K562 (cell line): ENCODE measurements around the gene RNF145. TPM values are rescaled to one million over a fixed set of nuclear protein-coding genes. Genes with fewer than 3 reads are reported as not detected.

ENCODE experiments used
- BCOR ChIP-seq: fragments of 450-650 bp; IDR thresholded peaks from 2 replicates; pipeline ENCODE4 v1.6.1; 2016
- CEBPG ChIP-seq, 3 experiments: fragments of 200-800 bp in 1 of 3; sonication (Bioruptor generic) in 1 of 3; sonication (generic) in 1 of 3; formaldehyde crosslinking in 1 of 3; IDR thresholded peaks in 2 of 3; conservative IDR thresholded peaks in 1 of 3; 2 replicates each; pipeline versions ENCODE4 v1.6.1 to v1.8.0; 2016 to 2022; ENCODE audit warnings: missing compliant biosample characterization in 2 of 3, missing genetic modification characterization in 2 of 3, mild to moderate bottlenecking in 1 of 3, missing genetic modification reagents in 1 of 3
- CREM ChIP-seq: IDR thresholded peaks from 2 replicates; pipeline ENCODE4 v1.6.1; 2014; ENCODE audit warnings: antibody characterized with exemption, low read depth
- ID3 ChIP-seq, 2 experiments: fragments of 250-450 bp in 1 of 2; fragments of 450-650 bp in 1 of 2; sonication (Bioruptor Pico) in 1 of 2; IDR thresholded peaks; 2 replicates each; pipeline versions ENCODE4 v1.6.1 to v1.8.0; 2016 to 2021; ENCODE audit warnings: mild to moderate bottlenecking in 2 of 2, moderate library complexity in 2 of 2, missing compliant biosample characterization in 1 of 2, missing genetic modification characterization in 1 of 2
- ILF3 ChIP-seq: fragments of 450-650 bp; IDR thresholded peaks from 2 replicates; pipeline ENCODE4 v1.6.1; 2018; ENCODE audit warnings: antibody characterized with exemption, mild to moderate bottlenecking, moderate library complexity, borderline replicate concordance
- KDM5B ChIP-seq: fragments of 200-600 bp; sonication (generic); IDR thresholded peaks from 2 replicates; pipeline ENCODE4 v1.6.1; 2012; ENCODE audit warnings: low read depth, mild to moderate bottlenecking, moderate library complexity, low read length, control low read depth, inconsistent platforms; ENCODE audit not compliant: insufficient replicate concordance
- MNT ChIP-seq, 2 experiments: fragments of 450-650 bp; conservative IDR thresholded peaks; 2 replicates each; pipeline ENCODE4 v1.6.1; 2017; ENCODE audit warnings: mild to moderate bottlenecking in 2 of 2, moderate library complexity in 2 of 2
- POLR2G ChIP-seq: fragments of 200-400 bp; formaldehyde crosslinking; IDR thresholded peaks from 2 replicates; pipeline ENCODE4 v1.6.1; 2017; ENCODE audit warnings: low read depth, mild to moderate bottlenecking, antibody characterized with exemption, low read length, moderate library complexity
- REST ChIP-seq, 2 experiments: fragments of 450-650 bp; formaldehyde crosslinking in 1 of 2; IDR thresholded peaks; 2 replicates each; pipeline versions ENCODE4 v1.4.0 to v1.6.1; 2014 to 2020; ENCODE audit warnings: mild to moderate bottlenecking in 2 of 2, borderline replicate concordance in 1 of 2, low read depth in 1 of 2
- SMARCE1 ChIP-seq: fragments of 450-650 bp; IDR thresholded peaks from 2 replicates; pipeline ENCODE4 v1.7.1; 2016; ENCODE audit warnings: mild to moderate bottlenecking
- SP2 ChIP-seq: IDR thresholded peaks from 2 replicates; pipeline ENCODE4 v1.6.1; 2011; ENCODE audit warnings: mild to moderate bottlenecking, low read depth, low read length, moderate library complexity; ENCODE audit not compliant: poor library complexity, severe bottlenecking; ENCODE audit errors: extremely low read depth
- STAT5A ChIP-seq: IDR thresholded peaks from 2 replicates; pipeline ENCODE4 v1.6.1; 2012; ENCODE audit warnings: low read length, inconsistent platforms, borderline replicate concordance
- USF2 ChIP-seq: sonication (generic); formaldehyde crosslinking; IDR thresholded peaks from 2 replicates; pipeline ENCODE4 v1.5.0; 2020; ENCODE audit warnings: missing genetic modification reagents
- ZEB2 ChIP-seq: fragments of 450-650 bp; IDR thresholded peaks from 2 replicates; pipeline ENCODE4 v1.6.1; 2016
- polyA plus RNA-seq, 8 experiments: library from polyadenylated mRNA; depleted of rRNA in 4 of 8; stranded (reverse) in 5 of 8; unstranded in 3 of 8; fragments of >200 nt; fragmentation: Nextera tagmentation in 2 of 8; fragmentation: Illumina TruSeq in 1 of 8; extraction: Ambion mirVana in 2 of 8; extraction: Trizol in 1 of 8; gene quantifications; 2 replicates each; pipeline versions ENCODE4 v1.2.1 to v1.2.3, GENCODE V29; 2011 to 2014; ENCODE audit warnings: inconsistent platforms in 1 of 8, missing spikeins in 1 of 8
- total RNA-seq, 7 experiments: library from RNA; depleted of rRNA in 6 of 7; stranded (reverse); fragments of >200 nt in 6 of 7; fragmentation: Illumina TruSeq in 2 of 7; extraction: Trizol in 2 of 7; gene quantifications; 2 replicates each; pipeline versions ENCODE4 v1.2.1 to v1.2.3, GENCODE V29; 2011 to 2021; ENCODE audit warnings: low replicate concordance in 1 of 7

Gene RNF145
- total and polyA plus RNA-seq, 9 of the 15 experiments (the other 6 are each of a cell fraction or from before 2014, with no cell fraction given): 13.6 to 40.7 (median 25.4) TPM

GRCh38 chr5:159209438-159210209 lies at the start of gene RNF145 (continued):
- TF ChIP-seq POLR2G: peak; percentile 94
- no peak for TF ChIP-seq SP2
- 0 out of 2 replicates have a peak, but pooled peaks have one; percentile 25 for TF ChIP-seq SMARCE1
- TF ChIP-seq KDM5B: peak; percentile 57
- TF ChIP-seq ID3 (CRISPR knock-in tag; IDR thresholded peaks at IDR 0.05): no peak
- TF ChIP-seq ID3 (tag; IDR thresholded peaks at IDR 0.05): peak; percentile 76
- 0 out of 2 replicates have a peak, but pooled peaks have one; percentile 29 for TF ChIP-seq ILF3
- TF ChIP-seq CEBPG (CRISPR knock-in tag; IDR thresholded peaks at IDR 0.05): no peak
- no peak for TF ChIP-seq CEBPG (tag; conservative IDR thresholded peaks at IDR 0.05 in 1 of 2, IDR thresholded peaks at IDR 0.05 in 1 of 2)
- TF ChIP-seq BCOR: 0 out of 2 replicates have a peak, but pooled peaks have one; percentile 26
- TF ChIP-seq ZEB2: peak; percentile 84
- no peak for TF ChIP-seq REST (IDR thresholded peaks at IDR 0.05; ENCODE audit: borderline replicate concordance)
- peak; percentile 49; the same call in 1 of the 2 replicates for TF ChIP-seq REST (CRISPR knock-in tag; IDR thresholded peaks at IDR 0.05; ENCODE audit: low read depth)
- TF ChIP-seq USF2 (CRISPR knock-in tag): peak; percentile 63; the same call in 1 of the 2 replicates
- peak; percentile 65 for TF ChIP-seq CREM
- peak; percentile 97 to 99 for TF ChIP-seq MNT (conservative IDR thresholded peaks at IDR 0.05)
- TF ChIP-seq STAT5A: no peak; the same call in 1 of the 2 replicates
